IgD-negative memory B cell (primary cell): Measurements from ENCODE around the gene DHRS9. TPM values are rescaled to one million over a fixed set of nuclear protein-coding genes. Genes with fewer than 3 reads are reported as not detected.
"Not testable (repeated sequence)": the region's sequence is repeated elsewhere in the genome, so short reads cannot be mapped to it uniquely, and the experiment has no call there.

ENCODE experiments used
- H3K27ac Mint-ChIP-seq, 3 donors: one replicate each; pipeline ENCODE4 v1.8.0; 2020 to 2022; ENCODE audit warnings: mild to moderate bottlenecking in 3 of 3, mixed read lengths in 3 of 3, moderate library complexity in 1 of 3
- H3K27me3 Mint-ChIP-seq: one replicate; pipeline ENCODE4 v1.8.0; 2021; ENCODE audit warnings: mixed read lengths
- H3K36me3 Mint-ChIP-seq: one replicate; pipeline ENCODE4 v1.8.0; 2020; ENCODE audit warnings: mild to moderate bottlenecking, mixed read lengths
- H3K4me1 Mint-ChIP-seq, 3 donors: one replicate each; pipeline ENCODE4 v1.8.0; 2020 to 2022; ENCODE audit warnings: mixed read lengths in 3 of 3, mild to moderate bottlenecking in 1 of 3
- H3K4me3 Mint-ChIP-seq, 4 donors: one replicate each; pipeline ENCODE4 v1.8.0; 2020 to 2022; ENCODE audit warnings: mild to moderate bottlenecking in 4 of 4, mixed read lengths in 4 of 4, moderate library complexity in 3 of 4
- H3K9me3 Mint-ChIP-seq, 3 donors: one replicate each; pipeline ENCODE4 v1.8.0; 2020 to 2021; ENCODE audit warnings: mixed read lengths in 3 of 3, mild to moderate bottlenecking in 1 of 3
- polyA plus RNA-seq: library from polyadenylated mRNA; unstranded; fragments of 300-500 nt; fragmentation: Illumina TruSeq; gene quantifications from one replicate; pipeline ENCODE4 v1.2.3, GENCODE V29; 2021

DHRS9 gene
- polyA plus RNA-seq, 1 donor from 2014 or later: 3.3 TPM

- no peak overlapping the region for H3K27ac Mint-ChIP-seq
- peaks cover 0 to 2% (median 0%) of the 10 kb centered on the region in 3 donors for H3K4me1 Mint-ChIP-seq
- no peak overlapping the region for H3K4me3 Mint-ChIP-seq
- peaks cover 0 to 4% (median 3%) of the 10 kb centered on the region in 3 donors for H3K9me3 Mint-ChIP-seq
- no peaks in the 10 kb centered on the region for H3K27me3 Mint-ChIP-seq
- peaks cover 6% of the 10 kb centered on the region for H3K36me3 Mint-ChIP-seq
These were observed 21.8 kb upstream of the DHRS9 start for GRCh38 chr2:169047256-169048250.

DNA sequence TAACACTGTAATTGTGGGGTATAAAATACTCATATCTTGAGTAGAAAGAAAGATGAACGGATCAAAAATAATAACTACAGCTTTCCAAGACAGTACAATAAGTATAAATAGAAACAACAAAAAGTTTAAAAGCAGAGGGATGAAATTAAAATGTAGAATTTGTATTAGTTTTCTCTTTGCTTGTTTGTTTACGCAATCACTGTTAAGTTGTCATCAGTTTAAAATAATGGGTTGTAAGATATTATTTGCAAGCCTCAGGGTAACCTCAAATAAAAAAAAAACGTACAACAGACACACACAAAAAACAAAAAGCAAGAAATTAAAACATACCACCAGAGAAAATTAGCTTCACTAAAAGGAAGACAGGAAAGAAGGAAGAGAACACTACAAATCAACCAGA is 20.2 kb upstream of the DHRS9 start:
- H3K27ac Mint-ChIP-seq: no peak overlapping the region
- H3K9me3 Mint-ChIP-seq: peaks cover 0 to 1% (median 0%) of the 10 kb centered on the region in 3 donors
- H3K27me3 Mint-ChIP-seq: no peaks in the 10 kb centered on the region
- H3K36me3 Mint-ChIP-seq: peaks cover 2% of the 10 kb centered on the region
- no peak overlapping the region for H3K4me3 Mint-ChIP-seq
- H3K4me1 Mint-ChIP-seq: peaks cover 0 to 2% (median 0%) of the 10 kb centered on the region in 3 donors

GRCh38 chr2:169050476-169051240 is 18.7 kb upstream of the DHRS9 start:
- H3K36me3 Mint-ChIP-seq: no peaks in the 10 kb centered on the region
- H3K9me3 Mint-ChIP-seq: peaks cover 8 to 14% (median 13%) of the 10 kb centered on the region in 3 donors
- H3K4me3 Mint-ChIP-seq: no peak overlapping the region
- H3K27ac Mint-ChIP-seq: no peak overlapping the region
- peaks cover 2% of the 10 kb centered on the region for H3K27me3 Mint-ChIP-seq
- no peaks in the 10 kb centered on the region for H3K4me1 Mint-ChIP-seq

- H3K27me3 Mint-ChIP-seq, H3K4me3 Mint-ChIP-seq, H3K36me3 Mint-ChIP-seq, H3K4me1 Mint-ChIP-seq, H3K27ac Mint-ChIP-seq: not testable (repeated sequence)
- peaks cover 8 to 19% (median 13%) of the 10 kb centered on the region in 3 donors for H3K9me3 Mint-ChIP-seq
These were observed 14.8 kb upstream of the DHRS9 start for GRCh38 chr2:169054575-169054974.

DNA sequence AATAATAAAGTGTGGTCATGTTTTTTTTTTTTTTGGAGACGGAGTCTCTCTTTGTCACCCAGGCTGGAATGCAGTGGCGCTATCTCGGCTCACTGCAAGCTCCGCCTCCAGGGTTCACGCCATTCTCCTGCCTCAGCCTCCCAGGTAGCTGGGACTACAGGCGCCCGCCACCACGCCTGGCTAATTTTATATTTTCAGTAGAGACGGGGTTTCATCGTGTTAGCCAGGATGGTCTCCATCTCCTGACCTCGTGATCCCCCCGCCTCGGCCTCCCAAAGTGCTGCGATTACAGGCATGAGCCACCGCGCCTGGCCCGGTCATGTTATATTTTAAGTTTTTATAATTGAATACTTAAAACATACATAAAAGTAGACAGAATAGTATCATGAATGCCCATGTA is 5.2 kb upstream of the DHRS9 start:
- not testable (repeated sequence) for H3K4me3 Mint-ChIP-seq, H3K27me3 Mint-ChIP-seq, H3K4me1 Mint-ChIP-seq, H3K9me3 Mint-ChIP-seq, H3K36me3 Mint-ChIP-seq, H3K27ac Mint-ChIP-seq

- Mint-ChIP-seq H3K27me3 (peaks cover 1% of the 10 kb centered on the region), H3K9me3 (peaks cover 0 to 2% (median 0%) of the 10 kb centered on the region in 3 donors), H3K4me3 (no peak overlapping the region), H3K36me3 (peaks cover 2% of the 10 kb centered on the region), H3K27ac (no peak overlapping the region), H3K4me1 (no peaks in the 10 kb centered on the region)
These were observed 3.9 kb upstream of the DHRS9 start for GRCh38 chr2:169065422-169065821.

GRCh38 chr2:169065864-169066517 is 3.4 kb upstream of the DHRS9 start:
- H3K9me3 Mint-ChIP-seq: peaks cover 0 to 2% (median 0%) of the 10 kb centered on the region in 3 donors
- no peak overlapping the region for H3K4me3 Mint-ChIP-seq
- H3K4me1 Mint-ChIP-seq: no peaks in the 10 kb centered on the region
- H3K36me3 Mint-ChIP-seq: peaks cover 2% of the 10 kb centered on the region
- H3K27me3 Mint-ChIP-seq: peaks cover 1% of the 10 kb centered on the region
- no peak overlapping the region for H3K27ac Mint-ChIP-seq

- peaks cover 0 to 2% (median 0%) of the 10 kb centered on the region in 3 donors for H3K9me3 Mint-ChIP-seq
These were observed 2.5 kb upstream of the DHRS9 start for GRCh38 chr2:169066897-169067296.

DNA sequence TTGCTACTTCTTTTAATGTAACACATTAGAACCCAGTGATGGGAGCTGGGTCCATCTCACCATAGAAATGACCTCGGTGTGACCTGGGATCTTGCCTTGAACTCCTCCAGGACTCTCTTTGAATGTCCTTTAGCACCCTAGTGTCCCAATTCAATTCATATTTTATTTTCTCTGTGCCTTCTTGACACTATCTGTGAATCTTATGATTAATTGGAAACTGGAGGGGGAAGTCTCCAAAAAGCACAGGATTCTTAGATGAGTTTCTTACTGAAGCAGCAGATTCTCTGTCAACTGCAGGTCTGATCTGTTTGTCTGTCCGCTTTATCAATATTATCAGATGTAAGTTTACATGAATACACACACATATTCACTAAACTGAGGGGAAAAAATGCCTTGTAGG is 470 bp downstream of the DHRS9 start:
- H3K27me3 Mint-ChIP-seq: peaks cover 1% of the 10 kb centered on the region
- peaks cover 12 to 21% (median 14%) of the 10 kb centered on the region in 3 donors for H3K4me1 Mint-ChIP-seq
- H3K36me3 Mint-ChIP-seq: peaks cover 2% of the 10 kb centered on the region
- H3K9me3 Mint-ChIP-seq: peaks cover 0 to 1% (median 0%) of the 10 kb centered on the region in 3 donors
- H3K4me3 Mint-ChIP-seq: no peak overlapping the region
- H3K27ac Mint-ChIP-seq: no peak overlapping the region

More at GRCh38 chr2:169066897-169067296, 2.5 kb upstream of the DHRS9 start:
- no peak overlapping the region for H3K27ac Mint-ChIP-seq
- peaks cover 0 to 2% (median 0%) of the 10 kb centered on the region in 3 donors for H3K4me1 Mint-ChIP-seq
- H3K36me3 Mint-ChIP-seq: peaks cover 2% of the 10 kb centered on the region
- H3K27me3 Mint-ChIP-seq: peaks cover 1% of the 10 kb centered on the region
- H3K4me3 Mint-ChIP-seq: no peak overlapping the region

- Mint-ChIP-seq H3K27ac (no peak overlapping the region), H3K9me3 (no peaks in the 10 kb centered on the region), H3K4me3 (peak overlapping the region in 1 of 4 donors; percentile 50)
These were observed 2.1 kb downstream of the DHRS9 start for GRCh38 chr2:169071455-169071854.

GRCh38 chr2:169072163-169072925 is 3.0 kb downstream of the DHRS9 start:
- Mint-ChIP-seq H3K36me3 (peaks cover 1% of the 10 kb centered on the region), H3K9me3 (no peaks in the 10 kb centered on the region), H3K4me1 (peaks cover 12 to 21% (median 14%) of the 10 kb centered on the region in 3 donors), H3K4me3 (peak overlapping the region in 2 of 4 donors; percentile 20 to 58), H3K27me3 (peaks cover 1% of the 10 kb centered on the region), H3K27ac (no peak overlapping the region)

More at GRCh38 chr2:169071455-169071854, 2.1 kb downstream of the DHRS9 start:
- Mint-ChIP-seq H3K36me3 (peaks cover 2% of the 10 kb centered on the region), H3K4me1 (peaks cover 12 to 21% (median 14%) of the 10 kb centered on the region in 3 donors), H3K27me3 (peaks cover 1% of the 10 kb centered on the region)

DNA sequence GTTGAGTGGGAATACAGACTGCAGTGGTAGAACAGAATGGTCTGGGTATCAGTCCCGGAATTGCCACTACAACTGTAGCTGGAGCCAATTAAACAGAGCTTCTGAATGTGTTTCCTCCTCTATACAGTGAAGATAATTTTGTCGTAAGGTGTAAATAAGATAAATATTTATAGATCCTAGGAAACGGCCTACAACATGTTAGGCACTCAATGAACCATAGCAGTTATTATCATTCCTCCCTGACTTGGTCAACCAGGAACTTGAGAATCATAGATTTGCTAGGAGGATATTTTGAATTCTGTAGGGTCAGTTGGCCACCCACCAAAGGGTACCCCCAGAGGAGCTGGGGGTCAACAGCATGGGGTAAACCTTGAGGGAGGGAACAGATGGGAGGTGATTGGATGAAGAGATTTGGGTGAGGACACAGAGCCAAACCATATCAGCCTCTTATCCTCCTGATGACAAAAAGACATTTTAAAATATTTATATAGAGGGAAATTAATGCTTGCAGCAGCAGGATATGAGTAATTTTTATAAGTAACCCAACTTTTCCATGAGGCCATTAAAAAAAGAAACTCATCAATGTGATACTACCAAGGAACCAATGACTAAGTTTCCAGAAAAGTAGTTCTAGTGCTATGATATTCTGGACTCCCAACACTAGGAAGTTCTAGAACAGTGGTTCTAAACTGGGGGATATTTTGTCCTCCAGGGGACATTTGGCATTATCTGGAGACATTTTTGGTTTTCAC is 4.0 kb downstream of the DHRS9 start:
- no peak overlapping the region for H3K27ac Mint-ChIP-seq
- peaks cover 1% of the 10 kb centered on the region for H3K27me3 Mint-ChIP-seq
- peak overlapping the region in 2 of 4 donors; percentile 18 to 56 for H3K4me3 Mint-ChIP-seq
- no peaks in the 10 kb centered on the region for H3K9me3 Mint-ChIP-seq
- peaks cover 1% of the 10 kb centered on the region for H3K36me3 Mint-ChIP-seq
- peaks cover 12 to 21% (median 14%) of the 10 kb centered on the region in 3 donors for H3K4me1 Mint-ChIP-seq

- H3K27me3 Mint-ChIP-seq: peaks cover 1% of the 10 kb centered on the region
- H3K4me3 Mint-ChIP-seq: peak overlapping the region in 3 of 4 donors; percentile 18 to 69 (median 68)
- H3K27ac Mint-ChIP-seq: peak overlapping the region in 2 of 3 donors; percentile 2 to 58
- no peaks in the 10 kb centered on the region for H3K9me3 Mint-ChIP-seq
- H3K36me3 Mint-ChIP-seq: peaks cover 3% of the 10 kb centered on the region
- peaks cover 12 to 21% (median 14%) of the 10 kb centered on the region in 3 donors for H3K4me1 Mint-ChIP-seq
These were observed 4.8 kb downstream of the DHRS9 start for GRCh38 chr2:169073963-169074751.
